Measurements from ENCODE around the gene DCC.

The DCC gene

GRCh38 chr18:52991246-52991645, 651.2 kb downstream of the DCC start:
- TF ChIP-seq, protein P1, sequence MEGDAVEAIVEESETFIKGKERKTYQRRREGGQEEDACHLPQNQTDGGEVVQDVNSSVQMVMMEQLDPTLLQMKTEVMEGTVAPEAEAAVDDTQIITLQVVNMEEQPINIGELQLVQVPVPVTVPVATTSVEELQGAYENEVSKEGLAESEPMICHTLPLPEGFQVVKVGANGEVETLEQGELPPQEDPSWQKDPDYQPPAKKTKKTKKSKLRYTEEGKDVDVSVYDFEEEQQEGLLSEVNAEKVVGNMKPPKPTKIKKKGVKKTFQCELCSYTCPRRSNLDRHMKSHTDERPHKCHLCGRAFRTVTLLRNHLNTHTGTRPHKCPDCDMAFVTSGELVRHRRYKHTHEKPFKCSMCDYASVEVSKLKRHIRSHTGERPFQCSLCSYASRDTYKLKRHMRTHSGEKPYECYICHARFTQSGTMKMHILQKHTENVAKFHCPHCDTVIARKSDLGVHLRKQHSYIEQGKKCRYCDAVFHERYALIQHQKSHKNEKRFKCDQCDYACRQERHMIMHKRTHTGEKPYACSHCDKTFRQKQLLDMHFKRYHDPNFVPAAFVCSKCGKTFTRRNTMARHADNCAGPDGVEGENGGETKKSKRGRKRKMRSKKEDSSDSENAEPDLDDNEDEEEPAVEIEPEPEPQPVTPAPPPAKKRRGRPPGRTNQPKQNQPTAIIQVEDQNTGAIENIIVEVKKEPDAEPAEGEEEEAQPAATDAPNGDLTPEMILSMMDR (IDR thresholded peaks at IDR 0.05; ENCODE audit: insufficient read depth, missing control alignments), result no peak
- FAIRE-seq (no peak), DNase-seq (ENCODE audit: insufficient read length, low spot score) (no peak)

- DNase-seq (ENCODE audit: insufficient read length, low spot score), result no peak
- peak; percentile 35 for FAIRE-seq
- TF ChIP-seq, protein P1 (IDR thresholded peaks at IDR 0.05; ENCODE audit: insufficient read depth, missing control alignments), result peak; percentile 16
These were observed 652.0 kb downstream of the DCC start for GRCh38 chr18:52992041-52992440.

DNA sequence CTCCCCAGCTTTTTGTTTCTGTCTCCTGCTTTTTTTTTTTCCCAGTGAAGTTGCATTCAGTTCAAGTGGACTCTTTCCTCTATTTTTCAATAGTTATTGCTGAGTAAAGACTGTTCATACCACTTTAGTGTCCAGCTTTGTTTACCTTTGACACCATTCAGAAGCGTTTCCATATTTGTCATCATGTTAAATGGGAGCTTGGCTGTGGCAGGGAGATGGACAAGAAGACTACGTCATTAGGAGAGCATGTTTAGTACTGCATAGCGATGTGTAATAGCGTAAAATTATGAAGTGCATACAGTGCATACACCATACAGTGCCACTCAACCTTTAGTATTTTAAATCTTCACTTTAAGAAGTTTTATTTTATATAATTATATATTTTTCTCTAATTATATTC, 655.9 kb downstream of the DCC start:
- FAIRE-seq (no peak), DNase-seq (ENCODE audit: insufficient read length, low spot score) (no peak)
- TF ChIP-seq, protein P1 (IDR thresholded peaks at IDR 0.05; ENCODE audit: insufficient read depth, missing control alignments), result no peak

- TF ChIP-seq, protein P1 (IDR thresholded peaks at IDR 0.05; ENCODE audit: insufficient read depth, missing control alignments), result no peak
- DNase-seq (ENCODE audit: insufficient read length, low spot score) (no peak), FAIRE-seq (no peak)
These were observed 659.6 kb downstream of the DCC start for GRCh38 chr18:52999633-53000032.

GRCh38 chr18:53004798-53005197, 664.8 kb downstream of the DCC start:
- TF ChIP-seq, protein P1 (IDR thresholded peaks at IDR 0.05; ENCODE audit: insufficient read depth, missing control alignments), result no peak
- DNase-seq (ENCODE audit: insufficient read length, low spot score), result no peak
- FAIRE-seq, result no peak

DNA sequence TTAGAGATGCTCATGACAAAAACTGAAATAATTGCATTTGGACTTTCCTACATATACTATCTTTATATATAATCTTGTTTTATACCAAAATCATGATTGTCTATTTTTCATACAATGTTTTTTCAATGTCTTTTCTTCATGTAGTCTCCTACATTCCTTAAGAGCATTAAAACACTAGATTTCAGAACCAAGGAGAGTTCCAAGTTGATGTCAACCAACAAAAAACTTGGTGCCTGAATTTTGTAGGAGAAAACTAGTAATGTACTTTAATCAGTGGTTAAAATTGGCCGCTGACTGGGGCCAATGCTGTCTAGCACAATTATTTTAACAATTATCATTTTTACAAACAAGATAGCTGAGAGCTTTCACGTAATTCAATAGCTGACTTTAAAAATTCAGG, 678.8 kb downstream of the DCC start:
- FAIRE-seq, result no peak
- TF ChIP-seq, protein P1 (IDR thresholded peaks at IDR 0.05; ENCODE audit: insufficient read depth, missing control alignments), result no peak
- no peak for DNase-seq (ENCODE audit: insufficient read length, low spot score)

DNA sequence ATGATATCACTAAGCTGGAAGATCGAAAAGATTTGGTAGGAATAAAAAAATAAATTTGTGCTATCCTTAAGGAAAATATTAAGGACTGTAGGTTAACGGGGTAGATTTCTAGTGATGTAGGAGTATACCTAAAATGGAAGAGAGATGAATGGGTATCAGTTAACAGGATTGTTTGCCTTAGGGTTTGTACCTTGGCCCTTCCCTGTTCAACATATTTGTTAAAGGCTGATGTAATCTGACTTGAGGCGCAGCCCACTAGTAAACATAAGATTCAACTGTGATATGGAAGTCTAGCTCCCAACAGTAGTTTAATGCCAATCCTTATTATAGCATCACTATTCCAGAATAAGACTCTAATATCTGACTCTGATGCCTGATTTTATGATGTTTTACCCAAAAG, 685.2 kb downstream of the DCC start:
- FAIRE-seq, result peak; percentile 51
- no peak for DNase-seq (ENCODE audit: insufficient read length, low spot score)
- TF ChIP-seq, protein P1 (IDR thresholded peaks at IDR 0.05; ENCODE audit: insufficient read depth, missing control alignments), result no peak
